A673 (cell line): ENCODE data around the gene HSDL2.

Experiments used
- EZH2 ChIP-seq: fragments of 200-600 bp; sonication (generic); IDR thresholded peaks from 2 replicates; pipeline ENCODE4 v1.6.1; 2017; ENCODE audit warnings: borderline replicate concordance, low read depth, mild to moderate bottlenecking, mixed read lengths, antibody characterized with exemption, low read length; ENCODE audit not compliant: poor library complexity, severe bottlenecking
- TF ChIP-seq, protein P1 (sequence below): fragments of 300-800, 200-600 bp; sonication (generic); conservative IDR thresholded peaks from 2 replicates; pipeline ENCODE4 v1.5.1; 2017; ENCODE audit warnings: low read depth, mild to moderate bottlenecking, antibody characterized with exemption, low read length, moderate library complexity, mixed read lengths

DNA sequence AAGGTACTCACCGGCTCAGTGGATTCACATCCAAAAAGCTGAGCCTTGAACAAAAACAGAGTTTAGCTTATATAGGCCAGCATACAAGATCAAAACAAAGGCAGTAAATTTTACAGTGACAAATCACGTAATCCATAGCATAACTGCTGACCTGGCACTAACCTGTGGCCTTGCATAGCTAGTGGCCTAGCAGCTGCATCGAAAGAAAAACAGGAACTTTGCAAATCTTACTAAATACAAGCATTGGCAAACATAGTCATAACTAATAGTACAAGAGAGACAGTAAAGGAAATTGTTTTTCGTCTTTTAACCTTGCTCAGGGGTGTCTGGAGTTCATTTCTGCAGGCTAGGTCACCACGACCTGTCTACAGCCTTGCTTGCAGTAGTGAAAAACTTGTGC lies 4.8 kb downstream of the HSDL2 start:
- TF ChIP-seq, protein P1, sequence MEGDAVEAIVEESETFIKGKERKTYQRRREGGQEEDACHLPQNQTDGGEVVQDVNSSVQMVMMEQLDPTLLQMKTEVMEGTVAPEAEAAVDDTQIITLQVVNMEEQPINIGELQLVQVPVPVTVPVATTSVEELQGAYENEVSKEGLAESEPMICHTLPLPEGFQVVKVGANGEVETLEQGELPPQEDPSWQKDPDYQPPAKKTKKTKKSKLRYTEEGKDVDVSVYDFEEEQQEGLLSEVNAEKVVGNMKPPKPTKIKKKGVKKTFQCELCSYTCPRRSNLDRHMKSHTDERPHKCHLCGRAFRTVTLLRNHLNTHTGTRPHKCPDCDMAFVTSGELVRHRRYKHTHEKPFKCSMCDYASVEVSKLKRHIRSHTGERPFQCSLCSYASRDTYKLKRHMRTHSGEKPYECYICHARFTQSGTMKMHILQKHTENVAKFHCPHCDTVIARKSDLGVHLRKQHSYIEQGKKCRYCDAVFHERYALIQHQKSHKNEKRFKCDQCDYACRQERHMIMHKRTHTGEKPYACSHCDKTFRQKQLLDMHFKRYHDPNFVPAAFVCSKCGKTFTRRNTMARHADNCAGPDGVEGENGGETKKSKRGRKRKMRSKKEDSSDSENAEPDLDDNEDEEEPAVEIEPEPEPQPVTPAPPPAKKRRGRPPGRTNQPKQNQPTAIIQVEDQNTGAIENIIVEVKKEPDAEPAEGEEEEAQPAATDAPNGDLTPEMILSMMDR, result no peak
- TF ChIP-seq EZH2, result no peak
